IMR-90 (cell line): ENCODE measurements around the gene CD300LD. TPM values are rescaled to one million over a fixed set of nuclear protein-coding genes. Genes with fewer than 3 reads are reported as not detected.

Experiments
- ATAC-seq: fragments of 200-7000 bp; cut with Tn5 transposase; 2 replicates; pipeline ENCODE4 v1.9.1; 2020; ENCODE audit warnings: low read depth, mild to moderate bottlenecking, moderate library complexity
- BruUV-seq: library from RNA; stranded (reverse); fragments of 400-500 nt; replicated peaks from 2 replicates; lab custom pipeline; 2021; lab: Mats Ljungman, UMichigan
- CTCF ChIA-PET: fragments of 300-600 bp; formaldehyde crosslinking; extraction: SDS; loops from one replicate; lab custom pipeline; 2021; ENCODE audit warnings: antibody characterized with exemption; lab: Yijun Ruan, JAX
- POLR2A ChIA-PET: fragments of 300-600 bp; sonication (Branson Sonifier 250); formaldehyde crosslinking; loops from one replicate; lab custom pipeline; 2022; ENCODE audit warnings: antibody characterized with exemption; ENCODE audit not compliant: unreplicated experiment; lab: Charles Lee
- DNase-seq: peaks from one replicate; pipeline ENCODE4 v3.0.0; 2013
- H2AFZ ChIP-seq: replicated peaks from 2 replicates; pipeline ENCODE3; 2013; ENCODE audit warnings: low read length, mild to moderate bottlenecking; ENCODE audit not compliant: poor library complexity
- H2AK5ac ChIP-seq: 2 replicates; pipeline ENCODE4 v1.6.1; 2013; ENCODE audit warnings: low read depth, low read length, inconsistent platforms
- H2AK9ac ChIP-seq: replicated peaks from 2 replicates; pipeline ENCODE3; 2013; ENCODE audit warnings: mild to moderate bottlenecking, low read depth, low read length, moderate library complexity; ENCODE audit not compliant: poor library complexity
- H2BK120ac ChIP-seq: 2 replicates; pipeline ENCODE4 v1.6.1; 2013; ENCODE audit warnings: low read depth, low read length, inconsistent platforms
- H2BK15ac ChIP-seq: 3 replicates; pipeline ENCODE4 v1.6.1; 2013; ENCODE audit warnings: low read depth, low read length, inconsistent platforms
- H2BK20ac ChIP-seq: 2 replicates; pipeline ENCODE4 v1.6.1; 2013; ENCODE audit warnings: low read depth, mild to moderate bottlenecking, inconsistent platforms, low read length, moderate library complexity
- H2BK5ac ChIP-seq: 2 replicates; pipeline ENCODE4 v1.6.1; 2013; ENCODE audit warnings: mild to moderate bottlenecking, low read depth, low read length, inconsistent platforms; ENCODE audit not compliant: poor library complexity, severe bottlenecking
- H3K14ac ChIP-seq: replicated peaks from 2 replicates; pipeline ENCODE4 v1.6.1; 2013; ENCODE audit warnings: low read depth, low read length, inconsistent platforms
- H3K18ac ChIP-seq: 2 replicates; pipeline ENCODE4 v1.6.1; 2013; ENCODE audit warnings: low read depth, low read length, control low read depth
- H3K23ac ChIP-seq: 2 replicates; pipeline ENCODE4 v1.6.1; 2013; ENCODE audit warnings: low read depth, low read length, inconsistent platforms
- H3K27ac ChIP-seq: 2 replicates; pipeline ENCODE4 v1.5.1; 2013; ENCODE audit warnings: mild to moderate bottlenecking, control low read depth, low read length; ENCODE audit not compliant: insufficient read depth
- H3K27me3 ChIP-seq: 2 replicates; pipeline ENCODE4 v1.6.1; 2013; ENCODE audit warnings: low read length; ENCODE audit not compliant: control insufficient read depth, insufficient read depth
- H3K36me3 ChIP-seq: 2 replicates; pipeline ENCODE4 v1.6.1; 2013; ENCODE audit warnings: low read length, mixed read lengths; ENCODE audit not compliant: control insufficient read depth, insufficient read depth
- H3K4ac ChIP-seq: 2 replicates; pipeline ENCODE4 v1.6.1; 2013; ENCODE audit warnings: low read depth, low read length, inconsistent platforms
- H3K4me1 ChIP-seq: 2 replicates; pipeline ENCODE4 v1.6.1; 2013; ENCODE audit warnings: low read length, mixed read lengths; ENCODE audit not compliant: control insufficient read depth, insufficient read depth
- H3K4me2 ChIP-seq: 2 replicates; pipeline ENCODE4 v1.6.1; 2013; ENCODE audit warnings: low read depth, mild to moderate bottlenecking, control low read depth, low read length, moderate library complexity
- H3K4me3 ChIP-seq: 2 replicates; pipeline ENCODE4 v1.5.1; 2013; ENCODE audit warnings: low read depth, mild to moderate bottlenecking, control low read depth, low read length, moderate library complexity; ENCODE audit not compliant: insufficient read depth
- H3K56ac ChIP-seq: 2 replicates; pipeline ENCODE4 v1.6.1; 2013; ENCODE audit warnings: low read length, inconsistent platforms; ENCODE audit not compliant: insufficient read depth; ENCODE audit errors: extremely low read depth
- H3K79me1 ChIP-seq, 2 experiments: 2 replicates each; pipeline ENCODE4 v1.6.1; 2013; ENCODE audit warnings: low read length in 2 of 2, inconsistent platforms in 1 of 2, low read depth in 1 of 2
- H3K9ac ChIP-seq: 2 replicates; pipeline ENCODE4 v1.6.1; 2013; ENCODE audit warnings: low read depth, low read length, control low read depth
- H3K9me1 ChIP-seq: 2 replicates; pipeline ENCODE4 v1.6.1; 2013; ENCODE audit warnings: low read length, inconsistent platforms; ENCODE audit not compliant: insufficient read depth
- H3K9me3 ChIP-seq: 2 replicates; pipeline ENCODE4 v1.6.1; 2013; ENCODE audit warnings: low read length; ENCODE audit not compliant: control insufficient read depth, insufficient read depth
- H4K20me1 ChIP-seq: 2 replicates; pipeline ENCODE4 v1.6.1; 2013; ENCODE audit warnings: low read length, inconsistent platforms; ENCODE audit not compliant: insufficient read depth
- H4K5ac ChIP-seq: 2 replicates; pipeline ENCODE4 v1.6.1; 2013; ENCODE audit warnings: mild to moderate bottlenecking, low read depth, low read length, control low read depth
- H4K8ac ChIP-seq, 2 experiments: 2 replicates each; pipeline ENCODE4 v1.6.1; 2013; ENCODE audit warnings: low read depth in 2 of 2, low read length in 2 of 2, control low read depth in 1 of 2, inconsistent platforms in 1 of 2
- H4K91ac ChIP-seq: 2 replicates; pipeline ENCODE4 v1.6.1; 2013; ENCODE audit warnings: low read depth, low read length, inconsistent platforms; ENCODE audit not compliant: insufficient read depth
- CTCF ChIP-seq: conservative IDR thresholded peaks from 2 replicates; pipeline ENCODE4 v1.5.1; 2012; ENCODE audit warnings: mild to moderate bottlenecking, low read depth, low read length, improper control_type of control experiment
- MAFK ChIP-seq: IDR thresholded peaks from 2 replicates; pipeline ENCODE4 v1.6.1; 2012; ENCODE audit warnings: low read depth, low read length, improper control_type of control experiment
- MAZ ChIP-seq: IDR thresholded peaks from 2 replicates; pipeline ENCODE4 v1.6.1; 2012; ENCODE audit warnings: low read depth, mild to moderate bottlenecking, low read length, improper control_type of control experiment, moderate library complexity, borderline replicate concordance
- RAD21 ChIP-seq: IDR thresholded peaks from 2 replicates; pipeline ENCODE4 v1.6.1; 2012; ENCODE audit warnings: low read length, improper control_type of control experiment
- WGBS, 2 experiments: methylation state at CpG; one replicate each; pipeline versions ENCODE4 v1.1.5 to v1.1.7; 2013; ENCODE audit warnings: missing lambda C conversion rate in 2 of 2; ENCODE audit not compliant: insufficient read length in 1 of 2; ENCODE audit errors: extremely low coverage in 2 of 2; 5-methylcytosine and 5-hydroxymethylcytosine counted together
- dilution Hi-C: fragments of 300-500 bp; cut with HindIII; formaldehyde crosslinking; loops from one replicate; pipeline ENCODE4 v1.14.3; 2018; ENCODE audit warnings: low sequenced_read_pairs; ENCODE audit not compliant: unreplicated experiment
- in situ Hi-C: fragments of 300-500 bp; cut with MboI; formaldehyde crosslinking; loops from 3 replicates; pipeline ENCODE4 v1.14.3; 2019; ENCODE audit warnings: low sequenced_read_pairs, inconsistent platforms, mixed read lengths
- intact Hi-C: fragments of 100-400 bp; cut with micrococcal nuclease; formaldehyde crosslinking; loops from 2 replicates; pipeline ENCODE4 v1.10.0; 2022
- polyA plus RNA-seq, 3 experiments: library from polyadenylated mRNA; depleted of rRNA; stranded (reverse); fragments of >200 nt; gene quantifications; 2 replicates each; pipeline ENCODE4 v1.2.3, GENCODE V29; 2012; ENCODE audit warnings: low replicate concordance in 1 of 3
- total RNA-seq: library from RNA; depleted of rRNA; stranded (reverse); fragments of >200 nt; gene quantifications from 2 replicates; pipeline ENCODE4 v1.2.3, GENCODE V29; 2012

CD300LD gene
- total and polyA plus RNA-seq, 2 of the 4 experiments (the other 2 are of a cell fraction): not detected

- CTCF ChIA-PET: no interaction called here
- Histone ChIP-seq H4K8ac (no peak overlapping the region), H2AK9ac (no peak overlapping the region), H4K20me1 (no peaks in the 10 kb centered on the region), H3K9me3 (peaks cover 22% of the 10 kb centered on the region), H3K4me3 (no peak overlapping the region), H3K4me1 (no peaks in the 10 kb centered on the region), H3K79me1 (no peaks in the 10 kb centered on the region), H3K27me3 (no peaks in the 10 kb centered on the region), H3K56ac (no peak overlapping the region), H4K5ac (no peak overlapping the region), H3K36me3 (no peaks in the 10 kb centered on the region), H3K4me2 (no peak overlapping the region), H2AFZ (no peak overlapping the region), H4K91ac (no peak overlapping the region), H3K4ac (no peak overlapping the region), H2BK5ac (no peak overlapping the region), H3K23ac (no peak overlapping the region), H3K9ac (no peak overlapping the region), H2BK120ac (no peak overlapping the region), H3K27ac (no peak overlapping the region), H2AK5ac (no peak overlapping the region), H3K18ac (no peak overlapping the region), H3K14ac (no peak overlapping the region), H2BK20ac (no peak overlapping the region), H3K9me1 (no peaks in the 10 kb centered on the region), H2BK15ac (no peak overlapping the region)
- intact Hi-C loops (no loop called here), in situ Hi-C loops (no loop called here), dilution Hi-C loops (no loop called here)
- no CpG with 5 or more reads among the region's 10 CpGs for WGBS, 2 experiments
- TF ChIP-seq MAZ (no peak), CTCF (no peak), RAD21 (no peak), MAFK (no peak)
- no TSS peak for BruUV-seq
- no peak for DNase-seq
- POLR2A ChIA-PET: no interaction called here
- no peak for ATAC-seq
Observed at GRCh38 chr17:74532115-74532514, 60.0 kb downstream of the CD300LD start.
